A673 (cell line): ENCODE measurements around the gene ZNF678. TPM values are rescaled to one million over a fixed set of nuclear protein-coding genes. Genes with fewer than 3 reads are reported as not detected.

Experiments
- BruUV-seq: library from RNA; stranded (reverse); fragments of 400-500 nt; replicated peaks from 2 replicates; lab custom pipeline; 2021; lab: Mats Ljungman, UMichigan
- CTCF ChIA-PET: fragments of 300-600 bp; sonication (Branson Sonifier 250); formaldehyde crosslinking; loops from one replicate; lab custom pipeline; 2022; ENCODE audit warnings: antibody characterized with exemption; lab: Charles Lee
- POLR2A ChIA-PET: fragments of 300-600 bp; sonication (Branson Sonifier 250); formaldehyde crosslinking; loops from one replicate; lab custom pipeline; 2022; ENCODE audit warnings: antibody characterized with exemption; ENCODE audit not compliant: low non-redundant PET; lab: Charles Lee
- DNase-seq: peaks from one replicate; pipeline ENCODE4 v3.0.0-alpha.2; 2015; ENCODE audit warnings: low spot score
- H3K27ac ChIP-seq: fragments of 200-600 bp; sonication (generic); 2 replicates; pipeline ENCODE4 v1.5.1; 2016; ENCODE audit warnings: mixed run types, low read depth, mild to moderate bottlenecking, mixed read lengths, antibody characterized with exemption, low read length; ENCODE audit not compliant: poor library complexity, severe bottlenecking
- H3K27me3 ChIP-seq: fragments of 200-600 bp; sonication (generic); replicated peaks from 2 replicates; pipeline ENCODE4 v1.6.1; 2017; ENCODE audit warnings: mixed run types, low read depth, mild to moderate bottlenecking, mixed read lengths, antibody characterized with exemption, low read length; ENCODE audit not compliant: insufficient read depth, poor library complexity
- H3K36me3 ChIP-seq: fragments of 200-600 bp; sonication (generic); 2 replicates; pipeline ENCODE4 v1.6.1; 2016; ENCODE audit warnings: mixed run types, mild to moderate bottlenecking, mixed read lengths, antibody characterized with exemption, low read length; ENCODE audit not compliant: insufficient read depth, poor library complexity, severe bottlenecking
- H3K4me1 ChIP-seq: fragments of 200-600 bp; sonication (generic); 2 replicates; pipeline ENCODE4 v1.6.1; 2017; ENCODE audit warnings: mixed run types, mild to moderate bottlenecking, mixed read lengths, antibody characterized with exemption, low read length; ENCODE audit not compliant: insufficient read depth, poor library complexity, severe bottlenecking
- H3K4me3 ChIP-seq: fragments of 200-600 bp; sonication (generic); 2 replicates; pipeline ENCODE4 v1.5.1; 2016; ENCODE audit warnings: low read depth, mixed run types, mild to moderate bottlenecking, mixed read lengths, low read length; ENCODE audit not compliant: poor library complexity, severe bottlenecking
- H3K9me3 ChIP-seq: fragments of 200-600 bp; sonication (generic); 2 replicates; pipeline ENCODE4 v1.6.1; 2016; ENCODE audit warnings: mixed run types, low read depth, mild to moderate bottlenecking, mixed read lengths, antibody characterized with exemption, low read length; ENCODE audit not compliant: poor library complexity, severe bottlenecking
- CTCF ChIP-seq: fragments of 300-800, 200-600 bp; sonication (generic); conservative IDR thresholded peaks from 2 replicates; pipeline ENCODE4 v1.5.1; 2017; ENCODE audit warnings: low read depth, mild to moderate bottlenecking, antibody characterized with exemption, low read length, moderate library complexity, mixed read lengths
- EZH2 ChIP-seq: fragments of 200-600 bp; sonication (generic); IDR thresholded peaks from 2 replicates; pipeline ENCODE4 v1.6.1; 2017; ENCODE audit warnings: borderline replicate concordance, low read depth, mild to moderate bottlenecking, mixed read lengths, antibody characterized with exemption, low read length; ENCODE audit not compliant: poor library complexity, severe bottlenecking
- intact Hi-C: fragments of 100-400 bp; cut with micrococcal nuclease; formaldehyde crosslinking; loops from one replicate; pipeline ENCODE4 v1.10.0; 2022; ENCODE audit not compliant: unreplicated experiment
- total RNA-seq: library from RNA; stranded (reverse); gene quantifications from 2 replicates; pipeline ENCODE4 v1.2.3, GENCODE V29; 2021

Gene ZNF678
- total RNA-seq, 1 experiment from 2014 or later: 10.2 TPM

GRCh38 chr1:227567256-227567655 is 3.9 kb downstream of the ZNF678 start:
- H3K27ac ChIP-seq: no peak overlapping the region
- H3K9me3 ChIP-seq: no peaks in the 10 kb centered on the region
- no peak for DNase-seq
- BruUV-seq: no TSS peak
- intact Hi-C loops: no loop called here
- no peak for TF ChIP-seq CTCF
- no peak for TF ChIP-seq EZH2
- no peaks in the 10 kb centered on the region for H3K36me3 ChIP-seq
- H3K4me1 ChIP-seq: no peaks in the 10 kb centered on the region
- H3K27me3 ChIP-seq: no peaks in the 10 kb centered on the region
- ChIA-PET CTCF (no interaction called here), POLR2A (no interaction called here)
- no peak overlapping the region for H3K4me3 ChIP-seq

DNA sequence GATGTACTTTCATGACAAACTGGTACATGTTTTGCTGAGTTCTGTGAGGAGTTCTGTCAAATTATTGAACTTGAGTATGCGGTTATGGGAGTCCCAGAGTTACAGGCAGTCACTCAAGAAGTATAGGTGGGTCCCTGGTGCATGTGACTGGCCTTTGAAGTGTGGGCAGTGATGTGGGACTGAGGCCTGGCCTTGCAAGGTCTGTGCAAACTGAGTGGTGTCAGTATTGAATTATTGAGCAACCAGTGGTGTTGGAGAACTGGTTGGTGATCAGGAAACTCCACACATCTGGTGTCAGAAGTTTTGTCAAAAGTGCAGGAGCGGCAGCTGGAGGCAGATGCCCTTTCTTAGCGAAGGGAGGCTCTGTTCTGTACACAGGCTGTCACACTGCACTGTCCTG is 5.2 kb downstream of the ZNF678 start:
- Histone ChIP-seq H3K4me1 (no peaks in the 10 kb centered on the region), H3K27ac (no peak overlapping the region), H3K36me3 (no peaks in the 10 kb centered on the region), H3K4me3 (no peak overlapping the region), H3K27me3 (no peaks in the 10 kb centered on the region), H3K9me3 (peaks cover 4% of the 10 kb centered on the region)
- intact Hi-C loops: no loop called here
- ChIA-PET CTCF (no interaction called here), POLR2A (no interaction called here)
- DNase-seq: no peak
- no TSS peak for BruUV-seq
- TF ChIP-seq EZH2 (no peak), CTCF (no peak)

DNA sequence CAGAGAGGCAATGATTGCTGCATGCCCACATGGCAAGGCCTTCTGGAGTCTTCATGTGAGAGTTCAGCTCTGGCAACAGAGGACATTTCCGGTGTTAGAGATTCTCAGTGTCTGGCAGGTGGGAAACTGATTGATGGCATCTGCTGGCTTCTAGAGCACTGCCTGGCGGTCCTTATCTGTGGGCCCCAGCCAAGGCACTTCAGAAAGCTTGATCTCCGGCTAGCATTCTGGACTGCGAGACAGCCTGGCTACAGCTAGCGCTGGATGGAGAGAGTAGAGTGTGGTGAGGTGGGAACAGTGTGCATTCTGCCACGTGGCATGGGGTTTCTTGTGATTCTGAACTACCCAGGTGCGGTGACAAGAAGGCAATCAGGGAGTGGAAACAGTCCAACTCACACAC is 9.4 kb downstream of the ZNF678 start:
- no peak for DNase-seq
- CTCF ChIA-PET: no interaction called here
- Histone ChIP-seq H3K4me3 (no peak overlapping the region), H3K27me3 (no peaks in the 10 kb centered on the region), H3K9me3 (peaks cover 30% of the 10 kb centered on the region), H3K4me1 (no peaks in the 10 kb centered on the region), H3K36me3 (no peaks in the 10 kb centered on the region), H3K27ac (no peak overlapping the region)
- no peak for TF ChIP-seq CTCF
- no peak for TF ChIP-seq EZH2
- POLR2A ChIA-PET: interaction anchor here (0.5 kb wide), 1 partner anchor 25 kb away, joined by 3 read pairs; no protein-coding TSS in a partner anchor
- no TSS peak for BruUV-seq
- intact Hi-C loops: no loop called here
